ENCODE measurements around the gene STIM2.

STIM2 gene

GRCh38 chr4:27005501-27005900 is 144.9 kb downstream of the STIM2 start:
- no peak overlapping the region for H3K4me3 ChIP-seq (ENCODE audit: low read depth, low read length)
- no peak for TF ChIP-seq CTCF (IDR thresholded peaks at IDR 0.05; ENCODE audit: insufficient read depth, low read length, missing control alignments)
- CTCF ChIA-PET = interaction anchor here (1.3 to 3.3 kb wide), 3 partner anchors 11 to 286 kb away, joined by 3 to 17 read pairs (median 4); partner anchors contain the start of gene STIM2
- DNase-seq (ENCODE audit: low read depth, low spot score) = no peak
- POLR2A ChIA-PET = interaction anchor here (0.8 kb wide), 1 partner anchor 145 kb away, joined by 4 read pairs; the partner anchor contains the start of gene STIM2

- ChIA-PET POLR2A (interaction anchor here (0.8 kb wide), 1 partner anchor 145 kb away, joined by 4 read pairs; the partner anchor contains the start of gene STIM2), CTCF (interaction anchor here (1.0 to 3.3 kb wide), 4 partner anchors 11 to 581 kb away, joined by 3 to 17 read pairs (median 4); partner anchors contain the start of gene STIM2)
- H3K4me3 ChIP-seq (ENCODE audit: low read depth, low read length) = no peak overlapping the region
- DNase-seq (ENCODE audit: low read depth, low spot score) = no peak
- TF ChIP-seq CTCF (IDR thresholded peaks at IDR 0.05; ENCODE audit: insufficient read depth, low read length, missing control alignments) = no peak
These were observed 145.4 kb downstream of the STIM2 start for GRCh38 chr4:27005905-27006590.

- TF ChIP-seq CTCF (IDR thresholded peaks at IDR 0.05; ENCODE audit: insufficient read depth, low read length, missing control alignments) = no peak
- ChIA-PET CTCF (interaction anchor here (1.0 to 4.7 kb wide), 5 partner anchors 14 to 677 kb away, joined by 3 to 17 read pairs (median 4); partner anchors contain the start of gene STIM2), POLR2A (no interaction called here)
- H3K4me3 ChIP-seq (ENCODE audit: low read depth, low read length) = no peak overlapping the region
- DNase-seq (ENCODE audit: low read depth, low spot score) = no peak
These were observed 146.0 kb downstream of the STIM2 start for GRCh38 chr4:27006646-27007045.

GRCh38 chr4:27007507-27007906 is 146.9 kb downstream of the STIM2 start:
- H3K4me3 ChIP-seq (ENCODE audit: low read depth, low read length) = no peak overlapping the region
- TF ChIP-seq CTCF (IDR thresholded peaks at IDR 0.05; ENCODE audit: insufficient read depth, low read length, missing control alignments) = no peak
- ChIA-PET CTCF (interaction anchor here (1.0 to 4.7 kb wide), 5 partner anchors 13 to 688 kb away, joined by 3 to 17 read pairs (median 4); partner anchors contain the start of gene STIM2), POLR2A (no interaction called here)
- DNase-seq (ENCODE audit: low read depth, low spot score) = no peak

- H3K4me3 ChIP-seq (ENCODE audit: low read depth, low read length) = no peak overlapping the region
- CTCF ChIA-PET = interaction anchor here (1.1 to 4.7 kb wide), 7 partner anchors 10 to 1021 kb away, joined by 3 to 17 read pairs (median 7); no protein-coding TSS in a partner anchor
- POLR2A ChIA-PET = no interaction called here
- DNase-seq (ENCODE audit: low read depth, low spot score) = no peak
- TF ChIP-seq CTCF (IDR thresholded peaks at IDR 0.05; ENCODE audit: insufficient read depth, low read length, missing control alignments) = no peak
These were observed 148.0 kb downstream of the STIM2 start for GRCh38 chr4:27008679-27009078.

GRCh38 chr4:27009539-27009938 is 148.9 kb downstream of the STIM2 start:
- no peak overlapping the region for H3K4me3 ChIP-seq (ENCODE audit: low read depth, low read length)
- CTCF ChIA-PET = interaction anchor here (0.7 to 4.7 kb wide), 21 partner anchors 8 to 1022 kb away, joined by 3 to 17 read pairs (median 6); no protein-coding TSS in a partner anchor
- no peak for DNase-seq (ENCODE audit: low read depth, low spot score)
- POLR2A ChIA-PET = no interaction called here
- TF ChIP-seq CTCF (IDR thresholded peaks at IDR 0.05; ENCODE audit: insufficient read depth, low read length, missing control alignments) = no peak
